ENCODE measurements around the gene LENG8.
"Not testable (repeated sequence)": the region's sequence is repeated elsewhere in the genome, so short reads cannot be mapped to it uniquely, and the experiment has no call there.

The LENG8 gene

DNA sequence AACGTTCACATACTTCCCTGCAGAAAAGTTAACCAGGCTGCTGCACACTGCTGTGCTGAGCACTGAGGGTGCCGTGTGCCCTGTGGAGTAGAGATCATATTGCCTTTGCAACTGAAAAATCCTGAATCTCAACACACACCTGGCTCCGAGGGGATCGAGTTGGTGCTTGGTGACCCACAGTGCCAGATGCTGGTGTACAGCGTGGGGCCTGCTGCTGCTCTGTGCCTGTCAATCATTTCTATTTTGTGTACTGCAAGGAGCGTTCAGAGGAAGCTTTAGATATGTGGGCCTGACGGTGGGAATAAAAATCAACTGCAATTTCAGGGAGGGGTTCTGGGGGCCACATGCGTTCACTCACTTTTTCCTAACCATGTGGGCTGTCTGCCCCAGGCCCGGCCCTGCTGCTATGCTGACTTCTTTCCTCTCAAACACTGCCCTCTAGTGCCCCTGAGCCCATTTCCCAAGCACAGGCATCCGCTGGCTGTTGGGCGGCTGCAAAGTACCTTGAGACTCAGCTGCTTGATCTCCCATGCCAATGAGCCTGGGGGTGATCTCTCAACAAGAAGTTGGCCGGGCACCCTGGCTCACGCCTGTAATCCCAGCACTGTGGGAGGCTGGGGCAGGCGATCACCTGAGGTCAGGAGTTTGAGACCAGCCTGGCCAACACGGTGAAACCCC, 9.7 kb upstream of the LENG8 start:
- in situ Hi-C loops (cut with MboI; ENCODE audit: low sequenced_read_pairs), result no loop called here

GRCh38 chr19:54440641-54441040, 8.4 kb upstream of the LENG8 start:
- in situ Hi-C loops (cut with MboI; ENCODE audit: low sequenced_read_pairs), result no loop called here

DNA sequence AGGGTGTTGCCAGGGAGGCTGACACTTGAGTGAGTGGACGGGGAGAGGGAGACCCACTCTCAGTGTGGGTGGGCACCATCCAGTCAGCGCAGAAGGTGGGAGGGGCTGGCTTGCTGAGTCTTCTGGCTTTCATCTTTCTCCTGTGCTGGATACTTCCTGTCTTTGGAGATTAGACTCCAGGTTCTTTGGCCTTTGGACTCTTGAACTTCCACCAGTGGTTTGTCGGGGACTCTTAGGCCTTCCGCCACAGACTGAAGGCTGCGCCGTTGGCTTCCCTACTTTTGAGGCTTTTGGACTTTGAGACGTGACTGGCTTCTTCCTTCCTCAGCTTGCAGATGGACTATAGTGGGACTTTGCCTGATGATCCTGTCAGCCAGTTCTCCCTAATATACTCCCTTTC, 4.3 kb upstream of the LENG8 start:
- in situ Hi-C loops (cut with MboI; ENCODE audit: low sequenced_read_pairs), result no loop called here

- in situ Hi-C loops (cut with MboI; ENCODE audit: low sequenced_read_pairs), result not testable (repeated sequence)
Observed at GRCh38 chr19:54446349-54446748, 2.6 kb upstream of the LENG8 start.

- in situ Hi-C loops (cut with MboI; ENCODE audit: low sequenced_read_pairs), result no loop called here
Observed at GRCh38 chr19:54448040-54448773, 792 bp upstream of the LENG8 start.

GRCh38 chr19:54449701-54450069, 686 bp downstream of the LENG8 start:
- in situ Hi-C loops (cut with MboI; ENCODE audit: low sequenced_read_pairs), result no loop called here

DNA sequence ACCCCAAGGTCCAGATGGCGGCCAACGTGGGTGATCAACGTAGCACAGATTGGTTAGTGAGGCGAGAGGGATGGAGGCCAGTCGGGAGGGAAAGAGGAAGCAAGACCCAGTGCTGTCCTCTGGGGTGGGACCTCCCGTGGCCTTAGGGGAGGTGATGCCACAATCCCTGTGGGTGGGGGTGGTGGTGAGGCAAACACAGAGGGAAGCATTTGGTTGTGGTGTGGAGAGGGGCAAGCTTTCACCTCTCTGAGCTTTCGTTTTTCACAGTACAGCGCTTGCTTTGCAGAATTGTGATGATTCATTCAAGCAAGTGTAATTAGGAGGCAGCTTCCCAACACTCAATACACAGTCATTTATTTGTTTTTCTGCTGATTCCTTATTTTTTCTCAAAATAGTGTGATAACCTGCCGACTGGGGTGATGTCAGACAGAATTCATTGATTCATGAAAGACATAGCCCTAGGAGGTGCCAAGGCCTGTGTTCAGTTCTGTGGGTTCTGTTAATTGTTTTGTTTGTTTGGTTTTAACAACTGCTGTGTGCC, 2.4 kb downstream of the LENG8 start:
- in situ Hi-C loops (cut with MboI; ENCODE audit: low sequenced_read_pairs), result no loop called here

DNA sequence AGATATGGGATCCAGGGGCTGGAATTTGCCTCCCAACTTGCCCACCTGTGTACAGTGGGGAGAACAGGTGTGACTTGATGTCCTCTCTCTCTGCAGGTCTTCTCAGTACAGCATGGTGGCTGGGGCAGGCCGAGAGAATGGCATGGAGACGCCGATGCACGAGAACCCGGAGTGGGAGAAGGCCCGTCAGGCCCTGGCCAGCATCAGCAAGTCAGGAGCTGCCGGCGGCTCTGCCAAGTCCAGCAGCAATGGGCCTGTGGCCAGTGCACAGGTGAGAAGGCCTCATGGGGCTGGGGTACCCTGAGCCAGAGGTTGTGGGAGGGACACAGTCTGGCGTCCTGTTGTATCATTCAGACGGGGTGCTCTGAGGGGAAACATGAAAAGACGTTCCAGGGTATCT, 3.0 kb downstream of the LENG8 start:
- in situ Hi-C loops (cut with MboI; ENCODE audit: low sequenced_read_pairs), result no loop called here

DNA sequence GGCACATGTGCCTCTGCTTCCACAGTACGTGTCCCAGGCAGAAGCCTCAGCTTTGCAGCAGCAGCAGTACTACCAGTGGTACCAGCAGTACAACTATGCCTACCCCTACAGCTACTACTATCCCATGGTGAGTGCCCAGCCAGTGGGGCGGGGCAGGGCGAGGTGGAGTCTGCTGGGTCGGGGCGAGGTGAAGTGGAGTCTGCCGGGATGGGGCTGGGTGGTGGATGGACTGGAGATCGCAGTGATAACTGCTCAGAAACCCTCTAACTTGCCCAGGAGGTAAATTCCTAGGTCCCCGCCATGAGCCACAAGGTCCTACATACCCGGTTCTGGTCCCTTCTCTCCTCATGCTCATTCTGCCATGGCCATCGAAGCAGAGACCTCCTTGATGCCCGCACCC, 3.6 kb downstream of the LENG8 start:
- in situ Hi-C loops (cut with MboI; ENCODE audit: low sequenced_read_pairs), result no loop called here

- in situ Hi-C loops (cut with MboI; ENCODE audit: low sequenced_read_pairs), result no loop called here
Observed at GRCh38 chr19:54453921-54454780, 5.2 kb downstream of the LENG8 start.

DNA sequence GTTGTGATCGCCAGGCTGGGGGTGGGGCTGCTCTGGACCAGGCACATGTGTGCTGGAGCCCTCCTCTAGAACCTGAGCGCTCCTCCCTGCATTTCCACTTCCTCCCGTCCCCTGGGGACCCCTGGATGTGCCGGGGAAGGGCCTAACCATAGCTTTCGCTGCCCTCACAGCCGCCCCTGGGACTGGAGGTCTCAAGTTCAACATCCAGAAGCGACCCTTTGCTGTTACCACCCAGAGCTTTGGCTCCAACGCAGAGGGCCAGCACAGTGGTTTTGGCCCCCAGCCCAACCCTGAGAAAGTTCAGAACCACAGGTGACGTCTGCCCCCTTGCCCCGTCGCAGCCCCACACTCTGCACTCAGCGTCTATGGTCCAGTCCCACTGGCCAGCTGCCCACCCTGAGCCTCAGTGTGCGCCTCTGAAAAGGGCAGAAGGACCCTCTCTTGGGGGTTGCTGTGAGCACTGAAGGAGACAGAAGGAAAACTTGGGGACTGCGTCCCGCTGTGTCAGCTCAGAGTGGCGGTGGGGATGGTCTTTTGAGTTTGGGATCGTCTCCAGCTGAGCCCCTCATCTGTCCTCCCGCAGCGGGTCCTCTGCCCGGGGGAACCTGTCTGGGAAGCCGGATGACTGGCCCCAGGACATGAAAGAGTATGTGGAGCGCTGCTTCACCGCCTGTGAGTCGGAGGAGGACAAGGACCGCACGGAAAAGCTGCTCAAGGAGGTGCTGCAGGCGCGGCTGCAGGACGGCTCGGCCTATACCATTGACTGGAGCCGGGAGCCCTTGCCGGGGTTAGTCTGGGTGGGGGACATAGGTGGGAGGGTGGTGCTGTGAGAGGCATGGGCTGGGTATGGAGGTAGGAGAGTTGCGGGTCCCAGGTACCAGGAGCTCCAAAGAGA, 6.0 kb downstream of the LENG8 start:
- in situ Hi-C loops (cut with MboI; ENCODE audit: low sequenced_read_pairs), result no loop called here

- in situ Hi-C loops (cut with MboI; ENCODE audit: low sequenced_read_pairs), result no loop called here
Observed at GRCh38 chr19:54455786-54456422, 6.9 kb downstream of the LENG8 start.

DNA sequence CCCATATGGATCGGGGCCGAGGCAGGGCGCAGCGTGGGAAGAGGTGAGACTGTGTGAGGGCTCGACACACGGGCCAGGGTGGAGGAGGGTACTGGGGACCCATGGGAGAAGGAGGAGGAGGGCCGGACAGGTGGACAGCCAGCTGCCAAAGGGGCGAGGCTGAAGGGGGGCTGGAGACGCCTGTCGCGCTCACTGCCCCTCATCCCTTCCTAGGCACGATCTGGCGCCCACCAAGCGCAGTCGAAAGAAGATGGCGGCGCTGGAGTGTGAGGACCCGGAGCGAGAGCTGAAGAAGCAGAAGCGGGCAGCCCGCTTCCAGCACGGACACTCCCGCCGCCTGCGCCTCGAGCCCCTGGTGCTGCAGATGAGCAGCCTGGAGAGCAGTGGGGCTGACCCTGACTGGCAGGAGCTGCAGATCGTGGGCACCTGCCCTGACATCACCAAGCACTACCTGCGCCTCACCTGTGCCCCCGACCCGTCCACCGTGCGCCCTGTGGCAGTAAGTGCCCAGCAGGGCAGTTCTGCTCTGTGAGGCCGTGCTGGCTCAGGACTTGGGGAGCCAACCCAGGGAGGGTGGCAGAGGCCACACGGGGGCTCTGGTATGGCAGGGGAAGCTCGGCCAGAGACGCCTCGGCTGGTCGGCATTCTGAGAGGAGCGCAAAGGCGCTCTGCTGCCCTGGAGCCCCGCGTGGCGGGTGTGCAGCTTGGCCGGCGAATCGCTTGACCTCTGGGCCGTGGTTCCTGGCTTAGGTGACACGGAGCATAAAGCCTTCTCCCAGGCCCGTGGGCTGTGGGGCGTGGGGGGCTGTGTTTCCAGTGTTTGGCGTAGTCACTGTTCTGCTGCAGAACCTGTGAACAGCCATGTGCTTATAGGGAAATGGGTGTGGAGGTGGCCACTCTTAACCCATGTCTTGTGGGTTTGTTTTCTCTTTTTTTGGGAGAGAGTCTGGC, 7.7 kb downstream of the LENG8 start:
- in situ Hi-C loops (cut with MboI; ENCODE audit: low sequenced_read_pairs), result no loop called here

GRCh38 chr19:54457773-54458647, 9.0 kb downstream of the LENG8 start:
- in situ Hi-C loops (cut with MboI; ENCODE audit: low sequenced_read_pairs), result no loop called here

- in situ Hi-C loops (cut with MboI; ENCODE audit: low sequenced_read_pairs), result no loop called here
Observed at GRCh38 chr19:54458648-54459281, 9.8 kb downstream of the LENG8 start.

GRCh38 chr19:54459282-54460229, 10.6 kb downstream of the LENG8 start:
- in situ Hi-C loops (cut with MboI; ENCODE audit: low sequenced_read_pairs), result no loop called here
